Measurements from ENCODE around the gene SULT1C3.

SULT1C3 gene

GRCh38 chr2:108239786-108240185 is at the start of gene SULT1C3:
TSS of gene SULT1C3 (plus strand) at chr2:108239968. CDS start at chr2:108247195, 7,227 bp downstream.
- peak in 1 of 2 experiments; percentile 17 for DNase-seq

DNA sequence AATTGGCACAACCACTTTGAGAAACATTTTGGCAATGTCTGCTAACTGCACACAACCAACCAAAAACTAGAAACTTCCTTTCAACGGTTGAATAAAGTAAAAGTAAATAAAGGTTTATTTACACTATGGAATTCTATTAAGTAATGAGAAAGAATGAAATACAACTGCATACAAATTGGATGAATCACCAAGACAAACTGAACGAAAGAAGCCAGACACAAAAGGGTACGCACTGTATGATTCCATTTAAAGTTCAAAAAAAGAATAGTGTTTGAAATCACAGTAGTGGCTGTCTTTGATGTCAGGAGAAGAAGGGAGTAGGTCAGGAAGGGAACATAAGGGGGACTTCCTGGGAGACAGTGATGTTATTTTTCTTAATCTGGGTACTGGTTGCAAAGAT is 46.5 kb upstream of the SULT1C3 start:
- DNase-seq = no peak

- peak in 1 of 2 experiments; percentile 26 for DNase-seq
Observed at GRCh38 chr2:108194409-108195132, 45.2 kb upstream of the SULT1C3 start.

GRCh38 chr2:108195133-108195439 is 44.7 kb upstream of the SULT1C3 start:
- no peak for DNase-seq

DNA sequence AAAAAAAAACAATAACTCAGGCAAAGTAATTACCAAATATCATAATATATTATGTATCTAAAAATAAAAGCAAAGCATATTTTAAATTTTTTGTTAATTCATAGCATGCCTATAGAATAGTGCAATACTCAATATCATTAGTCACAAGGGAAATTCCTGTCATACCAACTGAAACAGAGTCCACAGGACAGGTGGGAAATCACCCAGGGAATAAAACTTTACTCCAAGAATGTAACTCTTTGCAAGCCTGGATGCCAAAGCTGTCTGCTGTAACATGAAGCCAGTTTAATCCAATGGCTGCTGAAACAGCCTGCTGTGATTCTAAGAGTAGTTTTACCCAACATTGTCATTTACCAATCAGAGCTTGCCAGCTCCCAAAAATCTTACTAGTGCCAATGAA is 40.0 kb upstream of the SULT1C3 start:
- DNase-seq = no peak

- DNase-seq = no peak
Observed at GRCh38 chr2:108200569-108200968, 39.2 kb upstream of the SULT1C3 start.

DNA sequence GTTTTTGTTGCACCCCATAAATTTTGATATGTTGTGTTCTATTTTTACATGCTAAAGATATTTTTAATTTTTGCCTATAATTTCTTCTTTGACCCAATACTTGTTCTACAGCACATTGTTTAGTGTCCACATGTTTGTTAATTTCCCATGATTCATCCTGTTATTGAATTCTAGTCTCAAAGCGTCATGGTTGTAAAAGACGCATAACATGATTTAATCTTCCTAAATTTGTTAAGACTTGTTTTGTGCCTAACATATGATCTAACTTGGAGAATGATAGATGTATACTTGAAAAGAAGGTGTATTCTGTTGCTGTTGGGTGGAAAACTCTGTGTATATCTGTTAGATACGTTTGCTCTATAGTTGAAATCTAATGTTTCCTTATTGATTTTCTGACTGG is 27.1 kb upstream of the SULT1C3 start:
- no peak for DNase-seq

DNA sequence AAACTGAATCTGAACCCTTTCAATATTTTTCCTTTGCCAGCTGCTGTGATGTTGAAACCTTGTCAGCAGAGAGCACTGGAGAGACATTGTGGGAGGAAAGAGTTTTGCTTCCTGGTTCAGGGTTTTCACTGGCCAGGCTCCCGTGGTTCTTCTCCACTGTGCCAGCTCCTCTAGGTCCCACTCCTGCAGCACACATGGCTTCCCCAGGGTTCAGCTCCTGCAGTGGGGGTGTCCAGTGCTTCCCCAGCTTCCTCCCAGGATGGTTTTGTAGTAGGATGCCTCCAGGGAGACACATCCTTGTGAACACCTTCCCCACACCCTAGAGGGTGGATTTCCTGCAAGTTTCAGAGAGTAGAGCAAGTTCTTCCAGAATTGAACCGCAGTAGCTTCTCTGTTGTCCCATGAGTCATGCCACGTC is 24.0 kb upstream of the SULT1C3 start:
- peak; percentile 36 to 53 for DNase-seq

- DNase-seq = no peak
Observed at GRCh38 chr2:108217211-108217610, 22.6 kb upstream of the SULT1C3 start.

- DNase-seq = no peak
Observed at GRCh38 chr2:108219688-108220087, 20.1 kb upstream of the SULT1C3 start.

DNA sequence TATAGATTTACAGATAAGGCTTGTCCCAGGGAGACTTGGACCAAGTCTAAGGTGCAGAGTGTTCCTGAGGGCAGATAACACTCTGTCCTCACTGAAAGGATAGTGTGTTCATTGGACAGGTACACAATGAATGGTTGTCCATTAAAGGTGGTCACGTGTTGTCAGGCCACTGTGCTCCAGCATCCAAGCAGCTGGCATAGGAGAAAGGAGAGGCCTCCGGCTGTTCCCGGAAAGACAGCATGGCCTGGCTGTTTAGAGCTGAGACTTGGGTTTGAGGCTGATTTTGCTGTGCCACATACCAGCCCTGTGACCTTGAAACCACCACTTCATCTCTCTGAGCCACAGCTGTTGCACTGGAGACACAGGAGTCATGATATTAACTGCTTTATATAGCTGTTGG is 19.6 kb upstream of the SULT1C3 start:
- no peak for DNase-seq

DNA sequence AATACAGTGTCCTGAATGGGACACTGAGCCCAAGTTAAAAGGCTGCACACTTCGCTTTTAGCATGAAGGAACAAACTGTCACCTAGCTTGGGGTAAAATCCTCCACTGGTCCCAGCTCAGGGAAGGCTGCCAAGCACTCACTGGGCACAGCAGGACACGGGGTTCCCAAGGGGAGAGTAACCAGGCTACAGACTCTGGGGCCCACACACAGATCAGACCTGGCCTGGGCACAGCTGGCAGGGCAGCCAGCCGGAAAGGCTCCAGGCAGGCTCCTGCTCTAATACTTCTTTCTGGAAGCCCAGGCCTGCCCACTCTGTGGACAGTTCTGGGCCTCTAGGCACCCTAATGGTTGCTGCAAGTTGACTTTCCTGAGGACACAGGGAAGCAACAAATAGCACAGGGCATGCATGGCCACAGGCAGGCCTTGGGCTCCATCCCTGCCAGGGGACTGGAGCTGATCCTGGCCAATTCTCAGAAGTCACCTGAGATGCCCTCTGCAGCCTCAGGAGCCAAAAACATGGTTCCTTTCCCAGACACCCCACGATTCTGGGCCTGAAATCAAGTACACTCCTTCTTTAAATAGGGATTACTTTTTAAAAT is 18.7 kb upstream of the SULT1C3 start:
- DNase-seq = peak in 1 of 2 experiments; percentile 8

DNA sequence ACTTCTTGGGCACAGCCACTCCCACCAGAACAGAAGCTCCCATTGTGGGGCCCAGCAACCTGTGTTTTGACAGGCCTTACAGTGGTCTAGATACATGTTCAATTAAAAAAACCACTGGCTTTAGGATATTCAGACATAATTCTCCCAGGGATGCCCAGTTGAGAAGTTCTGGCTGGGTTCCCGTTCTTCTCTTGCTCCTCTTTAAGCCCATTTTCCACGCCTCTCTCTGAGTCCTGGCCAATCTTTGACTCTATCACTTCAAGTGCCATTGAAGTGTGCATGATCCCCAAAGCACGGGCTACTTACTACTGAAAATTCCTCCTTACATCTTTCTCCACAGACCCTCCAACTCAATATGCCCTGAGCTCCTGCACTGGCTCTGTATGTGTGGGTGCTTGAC is 17.5 kb upstream of the SULT1C3 start:
- no peak for DNase-seq

DNA sequence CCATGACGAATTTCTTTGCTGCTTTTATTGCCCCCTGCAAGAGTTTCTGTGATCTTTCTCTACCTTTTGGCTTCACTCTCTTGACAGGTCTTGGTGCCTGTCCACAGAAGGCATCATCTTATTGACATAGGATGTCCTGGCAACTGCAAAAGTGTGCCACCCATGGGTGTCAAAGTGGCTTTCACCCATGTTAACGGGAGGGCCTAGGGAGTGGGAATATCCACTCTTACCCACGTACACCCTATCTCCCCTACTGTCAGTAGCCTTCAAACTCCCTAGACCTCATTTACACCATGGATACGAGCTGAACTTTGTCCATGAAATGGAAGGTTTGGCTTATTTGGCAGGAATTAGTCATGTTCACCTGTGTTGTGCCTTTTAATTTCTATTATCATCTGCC is 16.2 kb upstream of the SULT1C3 start:
- DNase-seq = no peak

DNA sequence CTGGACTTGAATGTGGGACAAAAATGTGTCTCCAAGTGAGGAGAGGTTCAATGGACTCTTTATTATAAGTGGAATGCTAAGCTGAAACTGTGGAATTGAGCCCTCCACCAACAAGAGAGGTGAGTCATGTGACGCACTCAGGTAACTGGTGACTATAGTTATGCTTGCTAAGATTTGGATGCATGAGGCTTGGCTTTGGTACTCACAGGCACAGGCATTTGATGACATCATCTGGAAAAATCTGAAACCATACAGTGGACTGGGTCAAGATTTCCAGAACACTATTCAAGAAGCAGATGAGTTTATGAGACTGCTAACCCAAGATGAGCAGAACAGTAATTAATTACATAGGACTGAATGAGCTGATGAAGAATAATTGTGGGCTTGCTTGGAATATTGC is 15.7 kb upstream of the SULT1C3 start:
- DNase-seq = no peak

DNA sequence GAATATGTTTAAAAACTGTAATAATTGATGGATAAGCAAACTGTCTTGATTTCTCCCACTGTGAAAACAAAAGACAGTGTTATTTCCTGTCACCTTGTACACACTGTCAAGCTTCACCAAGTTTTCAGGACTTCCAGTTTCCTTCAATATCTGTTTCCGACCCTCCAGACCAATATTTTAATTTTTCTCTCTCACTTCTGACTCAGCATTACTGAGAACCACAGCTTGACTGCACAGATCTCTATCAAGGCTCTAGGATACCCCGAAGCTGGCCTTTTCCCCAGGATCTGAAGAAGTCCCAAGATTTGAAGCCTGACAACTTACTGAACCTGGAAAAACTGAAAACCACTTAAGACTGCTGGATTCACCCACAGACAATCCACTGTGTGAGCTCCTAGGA is 13.2 kb upstream of the SULT1C3 start:
- DNase-seq = no peak

DNA sequence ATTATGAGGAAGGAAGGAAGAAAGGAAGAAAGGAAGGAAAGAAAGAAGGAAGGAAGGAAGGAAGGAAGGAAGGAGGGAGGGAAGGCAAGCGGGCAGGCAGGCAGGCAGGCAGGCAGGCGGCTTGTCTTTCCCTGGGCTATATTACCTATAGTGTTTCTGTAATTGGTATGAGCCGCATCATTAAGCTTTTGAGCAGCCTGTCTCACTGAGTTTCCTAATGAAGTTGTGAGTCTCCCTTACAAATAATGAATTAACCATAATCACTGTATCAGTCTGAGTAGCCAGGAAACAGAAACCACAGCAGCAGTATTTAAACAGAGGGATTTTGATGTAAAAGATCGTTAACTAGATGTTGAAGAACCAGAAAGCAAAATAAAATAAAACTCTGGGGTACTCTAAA is 11.8 kb upstream of the SULT1C3 start:
- no peak for DNase-seq

GRCh38 chr2:108228537-108228936 is 11.2 kb upstream of the SULT1C3 start:
- no peak for DNase-seq

DNA sequence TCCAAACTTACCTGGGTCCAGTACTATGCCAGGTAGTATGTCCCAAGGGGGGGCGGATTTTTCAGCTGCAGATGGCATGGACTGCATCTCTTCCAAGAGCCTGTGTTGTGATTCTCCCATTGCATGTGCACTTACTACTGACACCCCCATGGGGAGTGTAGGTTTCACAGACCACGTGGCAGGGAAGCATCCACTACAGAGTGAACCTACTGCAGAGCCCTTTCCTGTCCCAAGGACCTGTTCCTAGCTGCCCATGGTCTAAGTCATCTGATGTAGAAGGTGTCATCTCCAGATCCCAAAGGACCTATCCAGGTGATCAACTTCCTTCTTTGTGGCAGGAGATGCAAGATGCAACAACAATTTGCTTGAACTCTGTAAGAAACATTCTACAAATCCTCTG is 9.9 kb upstream of the SULT1C3 start:
- DNase-seq = no peak

DNA sequence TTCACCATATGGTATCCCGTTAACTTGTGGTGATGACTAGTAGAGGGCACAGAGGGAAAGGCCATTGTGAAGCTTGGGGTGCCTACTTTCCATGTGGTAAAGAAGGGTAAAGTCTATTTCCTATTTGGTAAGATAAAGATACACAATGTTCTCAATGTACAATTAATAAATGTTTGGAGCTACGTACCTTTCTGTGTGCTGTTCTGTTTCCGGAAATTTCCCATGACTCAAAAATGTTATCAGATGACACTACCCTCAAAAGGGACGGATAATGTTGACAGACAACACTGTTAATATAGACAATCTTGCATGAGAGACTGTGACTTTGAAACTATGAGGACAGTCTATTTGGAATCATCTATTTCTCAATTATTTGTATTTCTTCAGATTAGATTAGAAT is 4.2 kb upstream of the SULT1C3 start:
- DNase-seq = no peak

DNA sequence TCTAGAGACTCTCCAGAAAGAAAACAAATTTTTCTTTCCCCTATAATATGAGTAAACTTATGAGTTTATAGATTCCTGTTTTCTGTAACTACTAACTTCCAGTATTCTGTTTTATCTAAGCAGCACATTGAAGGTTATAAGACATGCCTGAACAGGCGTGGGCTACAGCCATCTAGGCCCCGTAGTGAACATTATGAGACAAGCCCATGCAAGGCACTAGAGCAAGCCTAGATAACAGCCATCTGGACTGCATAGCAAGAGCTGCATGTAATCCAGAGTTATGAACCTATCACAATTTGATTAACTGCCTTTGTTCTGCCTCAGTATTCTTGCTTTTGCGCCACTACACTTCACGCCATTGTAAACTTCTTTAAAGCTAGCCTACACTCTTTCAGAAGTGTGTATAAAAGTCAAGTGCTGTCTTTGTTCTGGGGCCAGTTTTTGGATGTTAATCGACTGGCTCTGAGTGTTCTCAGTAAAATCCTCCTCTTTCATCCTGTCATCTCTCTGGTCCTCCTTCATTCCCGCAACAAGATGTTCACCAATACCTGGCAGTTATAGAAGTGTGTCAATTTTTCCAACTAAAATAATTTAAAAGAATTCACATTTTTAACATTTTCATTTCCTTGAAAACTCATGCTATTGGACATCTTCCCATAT is 3.0 kb upstream of the SULT1C3 start:
- DNase-seq = no peak

DNA sequence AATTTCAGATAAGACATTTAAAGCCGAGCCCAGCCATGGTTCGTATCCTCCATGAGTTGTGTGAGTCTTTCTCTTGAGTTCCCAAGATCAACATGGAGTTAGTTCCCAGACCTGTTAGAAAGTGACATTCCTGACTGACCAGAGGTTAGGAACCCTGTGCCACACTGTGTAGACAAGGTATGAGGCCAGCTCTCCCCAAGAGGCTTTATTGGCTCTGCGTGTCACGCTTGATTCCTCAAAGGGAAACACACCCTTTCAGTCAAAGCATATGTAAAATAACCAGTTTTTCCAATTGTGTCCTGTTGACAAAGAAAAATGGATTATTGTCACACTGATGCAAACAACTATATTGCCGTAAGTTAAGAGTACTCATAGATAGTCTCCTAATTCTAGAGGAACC is 1.2 kb downstream of the SULT1C3 start:
- DNase-seq = peak; percentile 83 to 84

GRCh38 chr2:108243566-108243965 is 3.8 kb downstream of the SULT1C3 start:
- DNase-seq = no peak

DNA sequence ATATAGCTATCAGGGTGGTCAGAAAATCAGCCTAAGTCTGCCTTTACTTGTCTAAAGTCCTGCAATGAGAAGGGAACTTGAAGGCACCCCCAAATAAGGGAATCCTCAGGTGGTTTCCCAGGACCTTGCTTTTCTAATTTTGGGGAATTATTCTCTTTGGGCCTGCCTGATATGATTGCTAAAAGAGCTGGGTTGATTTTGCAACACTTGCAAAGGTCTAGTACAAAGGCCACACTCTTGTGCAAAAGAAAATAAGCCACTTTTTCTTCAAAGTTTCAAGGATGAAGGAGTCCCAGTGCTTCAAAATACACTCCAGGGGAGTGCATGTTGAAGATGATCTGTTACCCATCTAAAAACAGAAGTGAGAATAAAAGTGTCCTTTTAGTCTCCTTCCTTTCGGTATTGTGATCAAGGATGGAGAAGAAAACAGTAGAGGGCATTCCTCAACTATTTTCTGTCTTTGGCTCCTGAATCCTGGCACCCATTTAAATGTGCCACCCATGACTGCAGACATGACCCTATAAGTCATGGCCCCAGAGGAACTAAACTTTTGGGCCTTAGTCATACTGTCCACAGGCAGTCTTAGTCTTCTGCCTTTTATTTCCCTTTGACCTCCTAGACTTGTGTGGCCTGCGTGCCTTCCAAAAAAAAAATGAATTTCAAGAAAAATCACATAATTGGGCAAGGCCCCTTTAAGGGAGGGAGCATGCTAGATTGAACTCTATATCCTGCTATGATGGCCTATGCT is 5.1 kb downstream of the SULT1C3 start:
- no peak for DNase-seq
